PC-9 (cell line): Measurements from ENCODE around the gene TSLP.

Source experiments
- CTCF ChIP-seq: fragments of 200-600 bp; sonication (generic); conservative IDR thresholded peaks from 2 replicates; pipeline ENCODE4 v1.6.1; 2017; ENCODE audit warnings: mixed run types, antibody characterized with exemption, mild to moderate bottlenecking, moderate library complexity
- EZH2 ChIP-seq: fragments of 200-600 bp; sonication (generic); IDR thresholded peaks from 2 replicates; pipeline ENCODE4 v1.8.0; 2017; ENCODE audit warnings: antibody characterized with exemption, low read depth

GRCh38 chr5:111116550-111116949 lies 45.0 kb downstream of the TSLP start:
- TF ChIP-seq CTCF (no peak), EZH2 (no peak)
